ENCODE data around the gene HERC2.
A peak's percentile ranks its signal among the peaks of the same experiment; 100 is the strongest.
"Not testable (repeated sequence)": the region's sequence is repeated elsewhere in the genome, so short reads cannot be mapped to it uniquely, and the experiment has no call there.

HERC2 gene

DNA sequence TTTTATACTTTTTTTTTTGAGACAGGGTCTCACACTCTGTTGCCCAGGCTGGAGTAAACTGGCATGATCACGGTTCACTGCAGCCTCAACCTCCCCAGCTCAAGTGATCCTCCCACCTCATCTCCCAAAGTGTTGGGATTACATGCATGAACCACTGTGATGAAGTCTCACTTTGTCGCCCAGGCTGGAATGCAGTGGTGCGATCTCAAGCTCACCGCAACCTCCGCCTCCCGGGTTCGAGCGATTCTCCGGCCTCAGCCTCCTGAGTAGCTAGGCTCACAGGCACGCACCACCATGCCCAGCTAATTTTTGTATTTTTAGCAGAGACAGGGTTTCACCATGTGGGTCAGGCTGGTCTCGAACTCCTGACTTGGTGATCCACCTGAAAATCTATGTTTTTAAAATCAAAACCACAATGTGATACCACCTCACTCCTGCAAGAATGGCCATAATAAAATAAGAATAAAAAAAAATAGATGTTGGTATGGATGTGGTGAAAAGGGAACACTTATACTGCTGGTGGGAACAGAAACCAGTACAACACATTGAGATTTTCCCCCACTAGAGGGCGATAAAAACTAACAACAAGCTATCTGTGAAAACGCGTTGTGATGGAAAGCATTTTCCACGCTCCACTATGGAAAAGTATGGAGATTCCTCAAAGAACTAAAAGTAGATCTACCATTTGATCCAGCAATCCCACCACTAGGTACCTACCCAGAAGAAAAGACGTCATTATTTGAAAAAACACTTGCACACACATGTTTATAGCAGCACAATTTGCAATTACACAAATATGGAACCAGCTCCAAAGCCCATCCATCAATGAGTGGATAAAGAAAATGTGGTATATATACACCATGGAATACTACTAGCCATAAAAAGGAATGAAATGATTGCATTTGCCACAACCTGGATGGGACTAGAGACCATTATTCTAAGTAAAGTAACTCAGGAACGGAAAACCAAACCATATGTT is 196.0 kb downstream of the HERC2 start:
- DNase-seq: peak; percentile 19

DNA sequence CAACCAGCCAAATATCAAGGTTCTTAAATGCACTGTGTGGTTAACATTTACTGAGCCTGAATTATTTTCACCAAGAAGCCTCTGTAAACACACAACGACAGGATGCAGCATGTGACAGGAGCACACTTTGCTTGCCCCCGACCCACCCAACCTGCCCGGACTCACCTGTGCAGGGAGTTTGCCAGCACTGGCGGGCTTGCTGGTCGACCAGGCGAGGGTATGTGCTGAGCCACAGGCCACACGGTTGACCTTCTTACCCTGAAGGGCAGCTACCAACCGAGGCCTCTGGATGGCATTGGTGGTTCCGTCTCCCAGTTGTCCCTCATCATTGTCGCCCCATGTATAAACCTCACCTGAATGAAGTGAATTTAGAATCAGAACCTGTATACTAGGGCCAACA is 197.1 kb downstream of the HERC2 start:
- DNase-seq: no peak

DNA sequence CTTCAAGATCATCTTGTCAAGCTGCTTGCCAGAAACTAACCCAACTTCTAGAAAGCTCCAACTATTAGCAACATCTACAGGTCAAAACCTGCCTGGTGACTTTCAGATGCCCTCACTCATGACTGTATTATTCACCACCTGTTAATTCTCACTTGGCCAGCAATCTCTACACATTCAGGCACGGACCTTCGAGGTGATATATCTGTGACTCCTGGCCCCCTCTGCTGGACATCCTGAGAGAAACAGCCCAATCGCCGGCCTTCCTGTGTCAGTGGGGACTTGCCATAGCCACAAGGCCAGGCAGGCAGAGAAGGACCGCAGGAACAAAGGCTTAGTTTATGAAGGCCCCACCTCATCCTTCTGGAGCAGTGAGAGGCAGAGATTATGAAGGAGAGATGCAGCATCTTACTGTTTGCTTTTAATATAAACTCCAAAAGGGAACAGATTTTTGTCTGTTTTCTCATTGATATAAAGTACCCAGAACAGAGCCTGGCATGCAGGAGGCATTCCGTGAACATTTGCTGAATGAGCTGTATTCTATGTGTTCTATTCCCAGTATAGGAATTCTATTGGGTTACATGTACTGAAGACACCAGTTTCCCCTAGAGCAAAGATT is 198.5 kb downstream of the HERC2 start:
- DNase-seq: peak; percentile 65

DNA sequence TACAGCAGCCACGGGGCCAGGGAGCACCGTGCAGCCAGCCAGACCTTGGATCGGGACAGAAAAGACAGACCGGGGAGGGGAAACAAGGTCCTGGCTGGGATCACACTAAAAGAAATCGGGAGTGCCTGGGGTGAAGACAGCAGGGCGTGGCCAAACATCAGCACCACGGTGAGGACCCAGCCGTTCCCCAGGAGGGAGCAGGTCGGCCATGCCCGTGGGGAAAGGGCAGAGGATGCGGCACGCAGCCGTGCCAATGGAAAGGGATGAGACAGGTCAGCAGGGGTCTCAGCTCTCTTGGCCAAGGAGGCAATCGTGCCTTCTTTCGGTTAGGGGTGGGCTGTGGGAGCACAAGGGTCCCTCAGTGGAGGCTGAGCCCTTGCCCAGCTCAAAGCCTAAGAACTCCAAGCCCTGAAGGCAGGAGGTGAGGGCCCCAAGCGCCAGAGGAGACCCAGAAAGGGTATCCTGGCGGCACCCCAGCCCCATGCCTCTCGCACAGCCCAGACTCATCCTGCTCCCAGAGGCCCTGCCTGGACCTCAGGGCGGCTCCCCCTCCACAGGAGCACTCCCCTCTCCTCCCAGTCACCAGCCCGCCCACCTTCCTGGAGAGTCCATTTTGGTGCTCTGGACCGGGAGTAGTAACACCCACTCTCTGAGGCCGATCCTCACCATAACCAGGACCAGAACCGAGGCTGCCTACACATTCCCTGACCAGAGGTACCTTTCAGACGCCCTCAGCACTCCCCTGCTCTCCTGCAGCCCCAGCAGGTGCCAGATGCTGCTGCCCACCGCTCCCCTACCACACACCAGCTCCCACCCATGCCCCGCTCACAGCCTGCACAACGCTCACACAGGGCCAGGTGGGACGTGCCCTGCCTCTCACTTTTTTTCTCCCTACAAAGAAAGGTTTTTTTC is 199.7 kb downstream of the HERC2 start:
- no peak for DNase-seq

DNA sequence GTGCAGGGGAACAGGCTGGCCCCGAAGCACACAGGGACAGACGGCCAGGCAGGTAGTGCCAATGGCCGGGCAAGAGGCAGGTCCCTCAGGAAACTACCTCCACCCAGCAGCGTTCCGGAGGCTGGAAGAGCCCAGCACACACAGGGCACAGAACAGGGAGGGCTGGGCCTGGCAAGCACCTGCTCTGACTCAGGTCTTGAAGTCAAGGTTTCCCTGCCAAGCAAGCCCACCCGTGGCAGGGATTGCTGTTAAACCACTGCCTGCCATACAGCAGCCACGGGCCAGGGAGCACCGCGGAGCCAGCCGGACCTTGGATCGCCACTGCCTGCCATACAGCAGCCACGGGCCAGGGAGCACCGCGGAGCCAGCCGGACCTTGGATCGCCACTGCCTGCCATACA is 200.4 kb downstream of the HERC2 start:
- not testable (repeated sequence) for DNase-seq

DNA sequence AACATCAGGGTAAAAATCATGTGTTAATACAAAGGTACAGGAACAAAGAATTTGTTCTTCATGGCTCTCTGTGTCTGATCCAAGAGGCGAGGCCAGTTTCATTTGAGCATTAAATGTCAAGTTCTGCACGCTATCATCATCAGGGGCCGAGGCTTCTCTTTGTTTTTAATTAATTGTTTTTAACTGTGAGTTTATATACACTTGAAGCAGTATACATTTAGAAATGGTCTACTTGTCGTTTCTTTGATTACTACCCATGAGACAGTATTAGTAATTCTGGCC is 201.7 kb downstream of the HERC2 start:
- DNase-seq: no peak

DNA sequence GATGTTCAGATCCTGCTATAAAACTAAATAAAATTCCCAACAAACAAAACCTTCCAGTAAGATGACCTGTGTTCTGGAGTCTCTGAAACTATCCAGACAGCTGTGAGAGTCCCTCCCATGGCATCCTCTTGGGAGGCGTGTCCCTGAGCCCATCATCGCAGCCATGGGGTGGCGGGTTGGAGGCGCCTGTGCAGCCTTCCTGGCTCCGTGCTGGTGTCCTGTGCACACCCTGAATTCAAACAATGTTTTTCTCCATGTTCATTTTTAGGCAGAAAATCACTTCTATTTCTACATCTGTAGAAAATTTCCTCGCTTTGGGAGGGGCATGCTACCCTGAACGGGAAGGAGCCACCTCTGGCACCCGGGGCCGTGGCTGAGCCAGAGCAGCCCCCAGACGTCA is 203.4 kb downstream of the HERC2 start:
- DNase-seq: no peak

DNA sequence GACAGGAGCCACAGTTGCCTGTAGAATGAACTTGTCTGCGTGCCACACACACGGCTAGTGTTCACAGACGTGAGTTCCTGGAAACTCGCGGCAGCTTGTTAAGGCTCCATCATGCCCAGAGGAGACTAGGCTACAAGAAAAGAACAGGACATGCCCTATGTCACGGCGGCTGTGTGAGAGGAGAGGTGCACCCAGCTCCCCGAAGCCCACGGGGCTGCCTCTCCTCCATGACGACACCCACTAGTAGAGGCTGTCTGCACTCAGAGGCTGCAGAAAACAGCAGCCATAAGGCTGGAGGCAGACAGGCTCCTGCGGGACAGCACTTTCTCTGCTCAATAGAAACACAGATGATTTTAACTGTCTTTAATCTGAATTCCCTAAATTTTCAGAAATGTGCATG is 203.9 kb downstream of the HERC2 start:
- DNase-seq: no peak

DNA sequence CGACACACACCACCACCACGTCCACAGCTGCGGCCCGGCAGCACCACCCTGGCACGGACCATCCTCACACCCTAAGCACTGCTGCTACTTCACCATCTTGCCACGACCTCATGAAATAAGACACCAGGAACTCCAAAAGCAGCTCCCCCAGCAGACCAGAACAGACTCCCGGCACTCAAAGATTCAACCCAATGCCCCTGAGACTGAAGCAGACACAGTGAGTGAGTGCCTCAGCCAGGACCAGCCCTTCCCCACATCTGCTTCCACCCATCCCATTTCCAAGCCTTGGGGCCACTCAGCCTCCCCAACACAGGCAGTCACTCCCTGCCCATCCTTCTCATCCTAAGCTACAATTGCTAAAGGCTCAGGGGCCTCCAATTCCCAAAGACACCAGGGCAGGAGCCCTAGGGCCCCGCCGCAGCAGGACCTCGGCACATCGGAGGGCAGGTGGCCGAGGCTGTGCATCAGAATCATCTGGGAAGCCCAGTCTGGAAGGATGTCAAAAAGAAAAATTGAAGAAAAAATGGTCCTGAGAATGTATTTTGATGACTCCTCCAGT is 204.5 kb downstream of the HERC2 start:
- no peak for DNase-seq

DNA sequence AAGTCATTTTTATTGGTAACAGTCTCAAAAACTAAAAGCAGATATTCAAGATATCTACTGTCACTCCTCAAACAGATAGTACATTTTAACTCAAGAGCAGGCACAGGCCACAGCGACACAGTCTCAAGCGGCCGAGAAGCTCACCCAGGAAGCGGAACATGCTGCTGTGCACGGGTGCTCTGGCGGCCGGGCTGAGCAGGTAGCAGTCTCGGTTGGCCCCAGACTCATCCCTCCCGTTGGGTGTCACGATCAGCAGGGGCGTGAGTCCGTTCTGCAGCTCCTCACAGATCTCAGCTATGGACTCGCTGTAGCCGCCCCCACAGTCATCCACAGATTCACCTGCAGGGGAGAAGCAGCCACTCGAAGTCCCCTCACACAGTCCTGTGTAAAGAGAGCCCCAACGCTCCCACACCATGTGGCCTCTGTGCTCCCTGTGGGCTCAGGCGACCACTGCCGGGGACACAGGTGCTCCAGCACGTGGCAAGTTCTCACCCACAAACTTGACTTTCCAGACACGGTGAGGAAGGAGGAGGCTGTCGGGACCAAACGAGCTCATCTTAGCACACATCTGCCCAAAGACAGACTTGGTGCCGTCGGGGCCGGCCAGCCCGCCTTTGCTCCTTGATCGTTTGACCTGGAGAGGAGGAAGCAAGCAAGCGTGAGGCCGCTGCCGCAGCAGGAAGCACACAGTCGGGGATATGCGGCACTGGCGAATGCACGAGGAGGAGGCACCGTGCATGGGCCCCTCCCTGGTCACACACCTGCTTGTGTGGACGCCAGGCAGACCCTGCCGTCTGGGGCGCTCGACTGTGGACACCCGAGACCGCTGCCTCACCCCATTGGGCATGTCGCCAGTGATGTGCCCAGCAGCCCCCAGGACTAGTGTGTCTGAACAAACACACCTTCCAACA is 205.2 kb downstream of the HERC2 start:
- DNase-seq: no peak

DNA sequence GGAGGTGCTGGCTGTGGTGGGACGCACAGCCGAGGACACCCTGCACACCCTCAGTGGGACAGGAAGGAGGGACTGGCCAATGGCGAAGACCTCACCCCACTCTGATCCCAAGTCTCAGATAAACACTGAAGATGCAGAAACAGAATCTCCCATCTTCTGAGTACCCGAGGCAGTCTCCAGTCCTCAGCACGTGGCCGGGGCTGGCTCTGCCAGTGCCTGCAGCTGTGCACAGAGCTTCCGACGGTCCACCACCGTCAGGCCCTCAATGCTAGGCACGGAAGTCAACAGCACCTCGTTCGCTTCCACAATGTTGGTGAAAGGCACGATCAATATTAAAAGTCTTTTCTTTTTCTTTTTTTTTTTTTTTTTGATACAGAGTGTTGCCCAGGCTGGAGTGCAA is 206.1 kb downstream of the HERC2 start:
- no peak for DNase-seq

DNA sequence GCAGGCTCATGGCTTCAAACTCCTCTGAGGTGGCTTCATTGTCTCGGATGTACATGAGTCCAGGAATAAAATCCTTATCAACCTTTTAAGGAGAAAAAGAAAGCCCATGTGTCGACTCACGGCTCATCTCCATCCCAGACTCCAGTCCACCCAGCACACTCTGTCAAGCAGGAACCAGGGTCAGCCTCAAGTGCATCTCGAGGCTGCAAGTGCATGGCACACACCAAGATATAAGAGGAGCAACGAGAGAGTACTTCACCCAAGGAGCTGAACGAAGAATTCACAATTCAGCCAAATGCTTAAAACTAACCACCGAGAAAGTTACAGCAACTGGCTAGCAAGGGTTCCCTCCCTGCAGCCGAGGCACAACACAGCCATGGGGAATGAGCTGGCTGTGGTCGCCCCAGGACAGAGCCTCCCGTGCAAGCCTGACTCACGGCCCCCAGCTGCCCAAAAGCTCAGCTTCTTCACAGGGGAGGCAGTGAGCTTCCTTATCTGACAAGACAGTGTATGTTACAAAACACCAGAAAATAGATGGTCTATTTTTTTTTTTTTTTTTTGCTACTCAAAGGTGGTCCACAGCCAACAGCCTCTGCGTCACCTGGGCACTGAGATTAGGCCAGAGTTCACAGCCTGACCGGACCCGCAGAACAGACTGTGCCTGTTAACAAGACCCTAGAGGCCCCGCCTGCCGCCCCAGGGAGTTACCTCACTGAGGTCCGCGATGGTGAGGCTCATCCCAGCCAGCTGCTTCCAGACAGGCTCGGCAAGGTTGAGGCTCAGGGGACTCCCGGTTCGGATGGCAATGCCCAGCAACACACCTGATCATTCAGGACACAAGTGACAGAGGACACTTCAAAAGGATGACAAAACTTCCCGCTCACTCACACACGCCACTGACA is 207.0 kb downstream of the HERC2 start:
- no peak for DNase-seq

DNA sequence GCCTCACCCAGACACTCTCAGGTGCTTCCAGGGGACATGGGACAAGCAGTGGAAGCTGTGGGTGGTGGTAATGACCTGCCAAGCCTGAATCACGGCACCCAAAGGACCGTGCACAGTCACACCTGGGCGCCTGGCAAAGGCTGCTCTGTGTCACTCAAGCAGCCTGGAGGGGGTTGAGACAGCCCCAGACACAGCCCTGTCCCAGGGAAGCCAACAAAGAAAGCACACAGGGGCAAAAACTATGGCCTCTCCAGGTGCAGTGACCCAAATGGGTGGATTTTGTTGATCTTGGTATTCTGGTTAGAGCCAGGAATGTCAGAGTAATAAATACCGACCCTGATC is 207.9 kb downstream of the HERC2 start:
- no peak for DNase-seq

DNA sequence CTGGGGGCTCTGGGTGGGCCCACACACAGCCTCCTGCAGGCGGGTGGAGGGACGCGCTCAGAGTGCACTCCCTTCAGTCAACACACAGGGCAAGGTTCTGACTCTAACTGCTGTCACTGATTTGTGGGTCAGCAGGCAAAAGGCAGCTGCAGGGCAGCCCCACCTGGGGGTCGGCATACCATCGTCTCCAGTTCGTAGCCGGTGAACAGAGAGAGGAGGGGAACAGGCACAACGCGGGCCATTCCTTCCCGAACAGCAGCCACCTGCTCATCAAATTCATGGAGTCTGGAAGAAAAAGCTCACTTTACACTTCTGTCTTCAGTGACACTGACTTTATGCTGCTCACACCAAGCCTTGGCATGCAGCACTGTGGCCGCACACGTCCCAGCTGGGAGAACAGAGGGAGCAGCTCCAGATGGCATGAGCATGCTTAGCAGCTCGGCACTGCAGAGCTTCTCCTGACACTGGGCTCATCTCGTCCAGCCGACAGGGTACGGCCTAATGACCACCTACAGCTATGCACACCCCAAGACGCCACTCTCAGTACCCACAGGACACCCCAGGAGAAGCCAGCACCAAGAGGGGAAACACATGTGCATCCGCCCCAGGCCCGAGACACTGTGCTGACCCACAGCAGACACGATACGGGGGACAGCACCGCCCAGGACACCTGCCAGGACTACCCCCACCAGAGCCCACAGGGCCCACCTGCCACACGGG is 208.4 kb downstream of the HERC2 start:
- no peak for DNase-seq

DNA sequence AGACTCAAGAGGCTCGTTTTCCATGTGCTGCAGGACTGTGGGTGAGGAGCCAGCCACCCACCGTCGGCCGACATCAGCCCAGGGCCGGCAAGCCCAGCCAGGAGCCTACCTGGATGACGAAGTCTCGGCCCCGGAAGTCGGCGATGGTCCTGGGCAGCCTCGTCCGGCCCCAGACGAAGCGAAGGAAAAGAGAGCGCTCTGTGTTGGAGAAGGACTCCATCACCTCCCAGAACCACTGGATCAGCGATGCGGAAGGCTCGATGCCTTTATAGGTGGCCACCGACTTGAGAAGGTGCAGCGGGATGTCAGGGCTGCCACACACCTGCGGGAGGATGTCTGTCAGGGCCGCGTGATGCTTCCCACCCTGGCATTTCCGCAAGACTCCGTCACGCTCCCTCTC is 209.0 kb downstream of the HERC2 start:
- no peak for DNase-seq

DNA sequence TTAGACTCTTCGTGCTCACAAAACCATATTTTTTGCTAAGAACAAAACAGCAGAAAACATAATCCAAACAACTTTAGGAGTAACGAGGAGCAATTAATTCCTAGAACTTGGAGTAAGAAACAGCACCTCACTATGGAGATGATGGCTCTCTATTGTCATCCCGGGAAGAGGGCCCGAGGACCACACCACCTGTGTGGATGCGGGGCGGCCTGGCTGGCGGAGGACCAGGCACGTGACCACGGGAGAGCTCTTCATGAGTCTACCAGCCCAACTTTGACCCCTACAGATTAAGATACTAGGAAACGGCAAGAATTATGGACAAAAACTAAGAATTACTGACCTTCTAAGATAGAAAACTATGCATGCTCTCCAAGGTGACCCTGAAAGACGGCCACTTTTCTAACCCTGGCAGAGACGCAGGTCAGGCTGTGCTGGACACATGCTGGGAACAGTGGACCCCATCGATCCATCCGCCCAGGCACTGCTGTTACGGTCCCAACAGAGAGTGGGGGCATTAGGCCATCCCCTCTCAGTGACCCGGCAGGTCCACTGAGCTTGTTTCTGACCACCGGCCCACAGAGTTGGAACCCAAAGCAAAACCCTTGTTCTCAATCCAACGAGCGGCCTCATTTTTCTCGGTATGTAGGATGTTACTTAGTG is 209.7 kb downstream of the HERC2 start:
- no peak for DNase-seq

DNA sequence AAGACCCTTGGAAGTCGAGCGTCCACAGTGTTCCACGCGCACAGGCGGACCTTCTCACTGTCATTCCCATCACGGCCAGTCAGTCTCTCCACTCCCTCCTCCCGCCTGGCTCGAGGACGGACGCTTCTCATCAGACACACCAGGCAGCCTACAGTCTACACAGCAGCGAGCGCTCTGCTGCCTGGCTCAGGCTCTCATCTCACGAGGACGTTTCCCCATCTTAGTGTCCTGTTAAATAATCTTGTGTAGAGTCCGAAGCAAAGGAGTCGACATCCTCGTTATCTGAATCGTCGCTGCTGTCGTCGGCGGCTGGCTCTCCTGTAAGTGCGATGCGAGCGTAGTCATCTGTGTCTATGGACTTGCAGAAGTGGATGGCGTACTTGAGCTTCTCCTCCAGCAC is 210.4 kb downstream of the HERC2 start:
- no peak for DNase-seq

DNA sequence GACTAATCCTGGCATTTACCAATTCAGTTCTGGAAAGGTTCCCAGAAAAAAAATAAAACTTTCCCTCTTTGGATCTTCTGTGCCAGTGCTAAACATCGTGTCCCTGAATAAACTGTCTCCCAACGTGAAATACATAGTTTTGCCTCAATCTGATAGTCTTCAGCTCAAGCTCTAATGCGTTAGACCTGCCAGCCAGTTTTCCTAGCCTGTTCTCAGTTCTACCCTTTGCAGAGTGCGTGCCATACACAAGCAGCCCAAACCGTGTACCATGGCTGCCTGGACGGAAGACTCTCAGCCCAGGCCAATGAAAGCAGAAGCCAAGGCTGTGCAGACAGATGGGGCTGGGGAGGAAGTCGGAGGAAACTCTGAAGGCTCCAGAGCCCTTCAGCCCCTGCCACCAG is 211.5 kb downstream of the HERC2 start:
- DNase-seq: no peak

DNA sequence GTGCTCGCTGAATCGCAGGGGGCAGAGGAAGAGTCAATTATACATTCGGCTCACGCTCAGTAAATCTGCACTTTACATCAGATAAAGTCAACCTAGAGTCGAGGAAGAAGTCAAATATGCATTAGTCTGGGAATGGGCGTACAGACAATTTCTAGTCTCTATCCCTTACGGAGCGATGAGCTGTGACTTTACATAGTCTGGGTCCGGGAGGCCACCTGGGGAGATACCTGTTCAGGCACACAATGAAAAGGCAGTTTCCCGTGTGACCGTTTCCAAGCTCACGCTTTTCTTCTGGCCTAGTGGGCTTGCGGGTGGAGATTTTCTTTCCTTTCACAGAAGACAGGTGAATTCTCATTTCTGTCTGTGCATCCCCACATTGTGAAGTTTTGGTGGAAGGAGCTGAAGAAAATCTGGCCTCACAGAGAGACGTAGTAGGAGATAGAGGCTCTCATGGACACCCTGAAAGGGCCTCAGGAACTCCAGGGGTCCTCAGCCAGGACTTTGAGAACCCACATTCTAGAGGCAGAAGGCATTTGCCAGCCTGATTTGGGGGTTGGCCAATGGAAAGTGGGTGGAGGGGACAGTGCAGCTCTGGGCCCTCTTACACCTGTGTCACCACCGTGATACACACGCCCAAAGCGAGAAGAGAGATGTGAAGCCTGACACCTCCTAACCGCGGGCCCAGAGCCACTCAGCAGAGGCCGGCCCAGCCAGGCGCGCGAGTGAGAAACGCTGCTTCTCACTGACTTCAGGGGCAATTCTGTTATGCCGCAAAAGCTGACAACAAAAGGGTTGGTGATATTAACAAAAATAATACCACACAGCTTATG is 212.1 kb downstream of the HERC2 start:
- DNase-seq: no peak
